Ovary (tissue), 9 donors: ENCODE results near the gene GPSM3. TPM values are rescaled to one million over a fixed set of nuclear protein-coding genes. Genes with fewer than 3 reads are reported as not detected.

Experiments used
- DNase-seq, 5 donors: peaks; one replicate each; pipeline ENCODE4 v3.0.0-alpha.2; 2019 to 2020
- H3K27ac ChIP-seq, 2 donors: fragments of 200-600 bp; one replicate each; pipeline versions ENCODE4 v1.5.1 to v1.8.0; 2019 to 2022
- H3K27me3 ChIP-seq: fragments of 200-600 bp; one replicate; pipeline ENCODE4 v1.8.0; 2022
- H3K36me3 ChIP-seq: fragments of 200-600 bp; sonication (generic); one replicate; pipeline ENCODE4 v1.5.1; 2019
- H3K4me1 ChIP-seq: one replicate; pipeline ENCODE4 v1.8.1; 2013; ENCODE audit warnings: mild to moderate bottlenecking, moderate library complexity; ENCODE audit not compliant: insufficient read depth
- H3K4me3 ChIP-seq: fragments of 200-600 bp; sonication (generic); one replicate; pipeline ENCODE4 v1.5.1; 2017
- H3K9me3 ChIP-seq, 2 donors: fragments of 200-600 bp in 1 of 2; sonication (generic) in 1 of 2; one replicate each; pipeline versions ENCODE4 v1.5.1 to v1.8.1; 2013 to 2019; ENCODE audit warnings: mild to moderate bottlenecking in 1 of 2, moderate library complexity in 1 of 2
- EP300 ChIP-seq: sonication (generic); formaldehyde crosslinking; IDR thresholded peaks from one replicate; pipeline ENCODE4 v1.6.1; 2017; ENCODE audit warnings: antibody characterized with exemption
- POLR2A ChIP-seq: fragments of 450-650 bp; IDR thresholded peaks from one replicate; pipeline ENCODE4 v1.6.1; 2017; ENCODE audit warnings: antibody characterized with exemption, mild to moderate bottlenecking, moderate library complexity
- WGBS, 3 donors: extraction: QIAGEN DNeasy Blood & Tissue Kit in 1 of 3; methylation state at CpG; one replicate each; pipeline versions ENCODE4 v1.1.5 to v1.1.7; 2013 to 2017; 5-methylcytosine and 5-hydroxymethylcytosine counted together
- intact Hi-C, 4 donors: fragments of 100-400 bp; cut with DNase I; formaldehyde crosslinking; loops; one replicate each; pipeline versions ENCODE4 v1.11.0 to v1.15.1; 2022 to 2023
- polyA plus RNA-seq, 2 donors: library from polyadenylated mRNA; stranded (reverse); fragments of 200-250 nt in 1 of 2; fragments of 350-450 nt in 1 of 2; fragmentation: Illumina TruSeq in 1 of 2; extraction: RNeasy Lipid Tissue Mini Kit (QIAGEN cat#74804) in 1 of 2; gene quantifications; one replicate each; pipeline ENCODE4 v1.2.3, GENCODE V29; 2013 to 2014
- total RNA-seq, 7 donors: library from RNA; depleted of rRNA in 2 of 7; stranded (reverse); fragments of >200 nt in 2 of 7; fragmentation: NEBNext Ultra II Directional in 3 of 7; extraction: Animal tissue kit (Norgen Biotek cat#: 25700) in 3 of 7; gene quantifications; one replicate each; pipeline versions ENCODE4 v1.1.0 to v1.2.4, GENCODE V29; 2016 to 2023
- TF ChIP-seq, protein P1 (sequence below), 3 donors: fragments of 450-650 bp in 2 of 3; fragments of 200-600 bp in 1 of 3; IDR thresholded peaks; one replicate each; pipeline versions ENCODE4 v1.5.1 to v1.8.0; 2016 to 2022; ENCODE audit warnings: antibody characterized with exemption in 3 of 3, mild to moderate bottlenecking in 1 of 3
- donor health status: DM: no; HTN: no; CAD: no; lungs with moderate emphysema.
- donor health status: DM: no; HTN: no; CAD: no.
- donor health status: Bipolar disorder and iron deficiency.
- donor health status: DM: yes; HTN: yes; CAD: no.
- donor health status: DM: no; HTN: no; CAD: no.
- donor health status: DM: yes; HTN: yes; CAD: no.

Gene GPSM3
- total and polyA plus RNA-seq, 9 donors = 3.1 to 8.7 (median 5.2) TPM

- Histone ChIP-seq H3K36me3 (no peaks in the 10 kb centered on the region), H3K27me3 (no peaks in the 10 kb centered on the region), H3K4me1 (peaks cover 3% of the 10 kb centered on the region), H3K27ac (no peak overlapping the region), H3K9me3 (no peaks in the 10 kb centered on the region), H3K4me3 (no peak overlapping the region)
- WGBS, 3 donors = 78 to 86% (median 79%) methylated on average over 4 of the region's 4 CpGs
- TF ChIP-seq, protein P1, sequence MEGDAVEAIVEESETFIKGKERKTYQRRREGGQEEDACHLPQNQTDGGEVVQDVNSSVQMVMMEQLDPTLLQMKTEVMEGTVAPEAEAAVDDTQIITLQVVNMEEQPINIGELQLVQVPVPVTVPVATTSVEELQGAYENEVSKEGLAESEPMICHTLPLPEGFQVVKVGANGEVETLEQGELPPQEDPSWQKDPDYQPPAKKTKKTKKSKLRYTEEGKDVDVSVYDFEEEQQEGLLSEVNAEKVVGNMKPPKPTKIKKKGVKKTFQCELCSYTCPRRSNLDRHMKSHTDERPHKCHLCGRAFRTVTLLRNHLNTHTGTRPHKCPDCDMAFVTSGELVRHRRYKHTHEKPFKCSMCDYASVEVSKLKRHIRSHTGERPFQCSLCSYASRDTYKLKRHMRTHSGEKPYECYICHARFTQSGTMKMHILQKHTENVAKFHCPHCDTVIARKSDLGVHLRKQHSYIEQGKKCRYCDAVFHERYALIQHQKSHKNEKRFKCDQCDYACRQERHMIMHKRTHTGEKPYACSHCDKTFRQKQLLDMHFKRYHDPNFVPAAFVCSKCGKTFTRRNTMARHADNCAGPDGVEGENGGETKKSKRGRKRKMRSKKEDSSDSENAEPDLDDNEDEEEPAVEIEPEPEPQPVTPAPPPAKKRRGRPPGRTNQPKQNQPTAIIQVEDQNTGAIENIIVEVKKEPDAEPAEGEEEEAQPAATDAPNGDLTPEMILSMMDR (IDR thresholded peaks at IDR 0.05) = no peak
- TF ChIP-seq POLR2A = no peak
- no peak for TF ChIP-seq EP300
- no peak for DNase-seq
- intact Hi-C loops = loop anchor here in 1 of 4 donors (5.0 kb wide), 1 partner anchor 56 kb away; no protein-coding TSS in a partner anchor
Measured at GRCh38 chr6:32173051-32173727, 19.3 kb downstream of the GPSM3 start.

GRCh38 chr6:32171234-32171633 is 21.2 kb downstream of the GPSM3 start:
- H3K4me3 ChIP-seq = no peak overlapping the region
- H3K9me3 ChIP-seq = no peaks in the 10 kb centered on the region
- intact Hi-C loops = loop anchor here in 1 of 4 donors (5.0 kb wide), 1 partner anchor 54 kb away; no protein-coding TSS in a partner anchor
- no peak for DNase-seq
- WGBS, 3 donors = 86 to 95% (median 87%) methylated on average over 6 of the region's 6 CpGs
- H3K4me1 ChIP-seq = peaks cover 1% of the 10 kb centered on the region
- H3K36me3 ChIP-seq = no peaks in the 10 kb centered on the region
- no peak overlapping the region for H3K27ac ChIP-seq
- no peaks in the 10 kb centered on the region for H3K27me3 ChIP-seq
- TF ChIP-seq POLR2A = no peak
- TF ChIP-seq, protein P1 (IDR thresholded peaks at IDR 0.05) = no peak
- no peak for TF ChIP-seq EP300

DNA sequence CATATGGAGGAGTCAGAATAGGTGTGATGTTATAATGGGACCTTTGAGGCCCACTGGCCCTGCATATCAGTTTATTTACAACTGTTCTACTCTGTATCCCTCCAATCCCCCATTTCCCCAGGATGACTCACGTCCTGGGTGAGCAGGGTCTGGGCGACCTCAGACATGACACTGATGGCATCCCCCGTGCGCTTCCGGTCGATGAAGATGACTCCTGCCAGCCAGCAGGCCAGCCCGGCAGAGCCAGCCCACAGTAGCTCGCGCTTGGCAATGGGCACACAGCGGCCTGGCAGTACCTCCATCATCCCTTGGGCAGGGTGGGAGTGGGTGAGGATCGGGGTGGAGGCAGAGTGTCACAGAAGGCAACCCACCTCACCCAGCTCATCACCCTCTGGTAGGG is 22.1 kb downstream of the GPSM3 start:
- DNase-seq = peak in 1 of 5 donors; percentile 33
- intact Hi-C loops = loop anchor here in 1 of 4 donors (5.0 kb wide), 1 partner anchor 53 kb away; no protein-coding TSS in a partner anchor
- H3K36me3 ChIP-seq = no peaks in the 10 kb centered on the region

GRCh38 chr6:32168807-32169591 is 23.4 kb downstream of the GPSM3 start:
- intact Hi-C loops = no loop called here
- Histone ChIP-seq H3K27ac (no peak overlapping the region), H3K27me3 (no peaks in the 10 kb centered on the region), H3K9me3 (no peaks in the 10 kb centered on the region), H3K4me3 (no peak overlapping the region), H3K36me3 (no peaks in the 10 kb centered on the region), H3K4me1 (no peaks in the 10 kb centered on the region)
- TF ChIP-seq, protein P1 (IDR thresholded peaks at IDR 0.05) = no peak
- TF ChIP-seq EP300 (no peak), POLR2A (no peak)
- 51 to 58% (median 52%) methylated on average over 11 of the region's 11 CpGs for WGBS, 3 donors
- DNase-seq = peak in 3 of 5 donors; percentile 41 to 50 (median 45)

More for the DNA sequence above, 22.1 kb downstream of the GPSM3 start:
- TF ChIP-seq, protein P1 (IDR thresholded peaks at IDR 0.05) = no peak
- no peak for TF ChIP-seq POLR2A
- no peak for TF ChIP-seq EP300
- no peaks in the 10 kb centered on the region for H3K9me3 ChIP-seq
- H3K27me3 ChIP-seq = no peaks in the 10 kb centered on the region
- no peak overlapping the region for H3K27ac ChIP-seq
- peaks cover 1% of the 10 kb centered on the region for H3K4me1 ChIP-seq
- no peak overlapping the region for H3K4me3 ChIP-seq
- 82 to 89% (median 84%) methylated on average over 11 of the region's 11 CpGs for WGBS, 3 donors
